ENCODE data around the gene RPTOR. TPM values are rescaled to one million over a fixed set of nuclear protein-coding genes. Genes with fewer than 3 reads are reported as not detected.

RPTOR gene
- polyA plus RNA-seq, 2 donors: 7.1 to 10.5 TPM

GRCh38 chr17:80745183-80745582 lies 200.5 kb downstream of the RPTOR start:
- Histone ChIP-seq H3K27ac (ENCODE audit: low read depth in 2 of 2, low read length in 1 of 2) (no peak overlapping the region), H3K36me3 (ENCODE audit: control insufficient read depth in 2 of 2, insufficient read depth in 2 of 2, low read length in 1 of 2) (peaks cover 0 to under 1% of the 10 kb centered on the region in 2 donors), H3K27me3 (ENCODE audit: control insufficient read depth in 1 of 2, insufficient read depth in 2 of 2, low read length in 2 of 2) (no peaks in the 10 kb centered on the region), H3K4me1 (ENCODE audit: control insufficient read depth in 2 of 2, insufficient read depth in 2 of 2, low read length in 1 of 2) (no peaks in the 10 kb centered on the region), H3K4me3 (ENCODE audit: low read depth in 1 of 2, low read length in 2 of 2) (no peak overlapping the region), H3K9me3 (ENCODE audit: control insufficient read depth in 2 of 2, insufficient read depth in 1 of 2, low read depth in 1 of 2, low read length in 1 of 2) (no peaks in the 10 kb centered on the region)
- WGBS, 2 donors: 86 to 92% methylated on average over 4 of the region's 4 CpGs

GRCh38 chr17:80746262-80746935 lies 201.8 kb downstream of the RPTOR start:
- no peaks in the 10 kb centered on the region for H3K4me1 ChIP-seq (ENCODE audit: control insufficient read depth in 2 of 2, insufficient read depth in 2 of 2, low read length in 1 of 2)
- WGBS, 2 donors: 84 to 89% methylated on average over 18 to 21 of the region's 23 CpGs
- no peak overlapping the region for H3K27ac ChIP-seq (ENCODE audit: low read depth in 2 of 2, low read length in 1 of 2)
- H3K27me3 ChIP-seq (ENCODE audit: control insufficient read depth in 1 of 2, insufficient read depth in 2 of 2, low read length in 2 of 2): no peaks in the 10 kb centered on the region
- peaks cover 0 to 2% of the 10 kb centered on the region in 2 donors for H3K36me3 ChIP-seq (ENCODE audit: control insufficient read depth in 2 of 2, insufficient read depth in 2 of 2, low read length in 1 of 2)
- H3K9me3 ChIP-seq (ENCODE audit: control insufficient read depth in 2 of 2, insufficient read depth in 1 of 2, low read depth in 1 of 2, low read length in 1 of 2): no peaks in the 10 kb centered on the region
- no peak overlapping the region for H3K4me3 ChIP-seq (ENCODE audit: low read depth in 1 of 2, low read length in 2 of 2)

DNA sequence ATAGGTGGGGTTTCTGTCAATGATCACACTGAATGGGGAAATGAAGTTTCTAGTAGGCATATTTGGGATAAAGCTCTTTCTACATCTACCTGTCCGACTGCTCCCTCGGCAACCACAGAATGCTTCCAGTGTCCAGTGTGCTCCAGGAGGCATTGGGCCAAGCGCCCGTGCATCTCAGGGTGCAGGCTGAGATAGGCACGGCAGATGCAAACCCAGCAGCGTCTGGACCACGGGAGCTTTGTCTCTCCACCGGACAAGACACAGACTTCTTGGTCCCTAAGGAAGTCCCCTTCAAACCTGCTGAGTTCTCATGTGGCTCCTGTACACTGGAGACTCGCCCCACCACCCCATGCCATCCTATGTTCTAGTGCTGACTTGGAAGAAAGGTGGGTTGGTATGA lies 202.8 kb downstream of the RPTOR start:
- Histone ChIP-seq H3K9me3 (ENCODE audit: control insufficient read depth in 2 of 2, insufficient read depth in 1 of 2, low read depth in 1 of 2, low read length in 1 of 2) (no peaks in the 10 kb centered on the region), H3K27me3 (ENCODE audit: control insufficient read depth in 1 of 2, insufficient read depth in 2 of 2, low read length in 2 of 2) (no peaks in the 10 kb centered on the region), H3K36me3 (ENCODE audit: control insufficient read depth in 2 of 2, insufficient read depth in 2 of 2, low read length in 1 of 2) (peaks cover 0 to 2% of the 10 kb centered on the region in 2 donors), H3K27ac (ENCODE audit: low read depth in 2 of 2, low read length in 1 of 2) (no peak overlapping the region), H3K4me1 (ENCODE audit: control insufficient read depth in 2 of 2, insufficient read depth in 2 of 2, low read length in 1 of 2) (no peaks in the 10 kb centered on the region), H3K4me3 (ENCODE audit: low read depth in 1 of 2, low read length in 2 of 2) (no peak overlapping the region)
- WGBS, 2 donors: 93 to 94% methylated on average over 9 of the region's 9 CpGs

DNA sequence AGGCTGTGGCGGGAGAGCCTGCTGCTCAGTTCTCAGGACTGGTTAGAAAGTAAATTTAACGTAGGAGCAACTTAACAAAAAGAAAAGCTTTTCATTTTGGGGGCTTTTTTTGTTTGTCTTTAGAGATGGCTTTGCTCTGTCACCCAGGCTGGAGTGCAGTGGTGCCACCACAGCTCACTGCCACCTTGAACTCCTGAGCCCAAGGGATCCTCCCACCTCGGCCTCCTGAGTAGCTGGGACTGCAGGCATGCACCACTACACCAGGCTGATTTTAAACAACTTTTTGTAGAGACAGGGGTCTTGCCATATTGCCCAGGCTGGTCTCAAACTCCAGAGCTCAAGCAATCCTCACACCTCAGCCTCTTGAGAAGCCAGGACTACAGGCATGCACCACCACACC lies 205.0 kb downstream of the RPTOR start:
- WGBS, 2 donors: 96 to 97% methylated on average over 3 of the region's 3 CpGs
- Histone ChIP-seq H3K4me1 (ENCODE audit: control insufficient read depth in 2 of 2, insufficient read depth in 2 of 2, low read length in 1 of 2) (no peaks in the 10 kb centered on the region), H3K27ac (ENCODE audit: low read depth in 2 of 2, low read length in 1 of 2) (no peak overlapping the region), H3K27me3 (ENCODE audit: control insufficient read depth in 1 of 2, insufficient read depth in 2 of 2, low read length in 2 of 2) (no peaks in the 10 kb centered on the region), H3K4me3 (ENCODE audit: low read depth in 1 of 2, low read length in 2 of 2) (no peak overlapping the region), H3K9me3 (ENCODE audit: control insufficient read depth in 2 of 2, insufficient read depth in 1 of 2, low read depth in 1 of 2, low read length in 1 of 2) (no peaks in the 10 kb centered on the region), H3K36me3 (ENCODE audit: control insufficient read depth in 2 of 2, insufficient read depth in 2 of 2, low read length in 1 of 2) (peaks cover 2 to 7% of the 10 kb centered on the region in 2 donors)

- Histone ChIP-seq H3K9me3 (ENCODE audit: control insufficient read depth in 2 of 2, insufficient read depth in 1 of 2, low read depth in 1 of 2, low read length in 1 of 2) (no peaks in the 10 kb centered on the region), H3K27me3 (ENCODE audit: control insufficient read depth in 1 of 2, insufficient read depth in 2 of 2, low read length in 2 of 2) (no peaks in the 10 kb centered on the region), H3K4me3 (ENCODE audit: low read depth in 1 of 2, low read length in 2 of 2) (no peak overlapping the region), H3K4me1 (ENCODE audit: control insufficient read depth in 2 of 2, insufficient read depth in 2 of 2, low read length in 1 of 2) (no peaks in the 10 kb centered on the region), H3K36me3 (ENCODE audit: control insufficient read depth in 2 of 2, insufficient read depth in 2 of 2, low read length in 1 of 2) (peaks cover 6 to 11% of the 10 kb centered on the region in 2 donors), H3K27ac (ENCODE audit: low read depth in 2 of 2, low read length in 1 of 2) (peak overlapping the region in 1 of 2 donors; percentile 29)
- WGBS, 2 donors: 76 to 77% methylated on average over 14 of the region's 14 CpGs
These were observed 205.6 kb downstream of the RPTOR start for GRCh38 chr17:80750263-80750662.

GRCh38 chr17:80751070-80751945 lies 206.7 kb downstream of the RPTOR start:
- Histone ChIP-seq H3K9me3 (ENCODE audit: control insufficient read depth in 2 of 2, insufficient read depth in 1 of 2, low read depth in 1 of 2, low read length in 1 of 2) (no peaks in the 10 kb centered on the region), H3K4me1 (ENCODE audit: control insufficient read depth in 2 of 2, insufficient read depth in 2 of 2, low read length in 1 of 2) (no peaks in the 10 kb centered on the region), H3K27me3 (ENCODE audit: control insufficient read depth in 1 of 2, insufficient read depth in 2 of 2, low read length in 2 of 2) (no peaks in the 10 kb centered on the region), H3K36me3 (ENCODE audit: control insufficient read depth in 2 of 2, insufficient read depth in 2 of 2, low read length in 1 of 2) (peaks cover 6 to 11% of the 10 kb centered on the region in 2 donors), H3K4me3 (ENCODE audit: low read depth in 1 of 2, low read length in 2 of 2) (no peak overlapping the region), H3K27ac (ENCODE audit: low read depth in 2 of 2, low read length in 1 of 2) (peak overlapping the region in 1 of 2 donors; percentile 58)
- WGBS, 2 donors: 83 to 88% methylated on average over 30 of the region's 30 CpGs

GRCh38 chr17:80751946-80752581 lies 207.4 kb downstream of the RPTOR start:
- Histone ChIP-seq H3K9me3 (ENCODE audit: control insufficient read depth in 2 of 2, insufficient read depth in 1 of 2, low read depth in 1 of 2, low read length in 1 of 2) (no peaks in the 10 kb centered on the region), H3K4me3 (ENCODE audit: low read depth in 1 of 2, low read length in 2 of 2) (no peak overlapping the region), H3K27ac (ENCODE audit: low read depth in 2 of 2, low read length in 1 of 2) (no peak overlapping the region), H3K4me1 (ENCODE audit: control insufficient read depth in 2 of 2, insufficient read depth in 2 of 2, low read length in 1 of 2) (no peaks in the 10 kb centered on the region), H3K36me3 (ENCODE audit: control insufficient read depth in 2 of 2, insufficient read depth in 2 of 2, low read length in 1 of 2) (peaks cover 6 to 11% of the 10 kb centered on the region in 2 donors), H3K27me3 (ENCODE audit: control insufficient read depth in 1 of 2, insufficient read depth in 2 of 2, low read length in 2 of 2) (no peaks in the 10 kb centered on the region)
- WGBS, 2 donors: 78 to 81% methylated on average over 6 of the region's 6 CpGs

GRCh38 chr17:80753685-80754345 lies 209.2 kb downstream of the RPTOR start:
- no peaks in the 10 kb centered on the region for H3K9me3 ChIP-seq (ENCODE audit: control insufficient read depth in 2 of 2, insufficient read depth in 1 of 2, low read depth in 1 of 2, low read length in 1 of 2)
- no peaks in the 10 kb centered on the region for H3K27me3 ChIP-seq (ENCODE audit: control insufficient read depth in 1 of 2, insufficient read depth in 2 of 2, low read length in 2 of 2)
- no peak overlapping the region for H3K4me3 ChIP-seq (ENCODE audit: low read depth in 1 of 2, low read length in 2 of 2)
- H3K36me3 ChIP-seq (ENCODE audit: control insufficient read depth in 2 of 2, insufficient read depth in 2 of 2, low read length in 1 of 2): peaks cover 6 to 14% of the 10 kb centered on the region in 2 donors
- no peaks in the 10 kb centered on the region for H3K4me1 ChIP-seq (ENCODE audit: control insufficient read depth in 2 of 2, insufficient read depth in 2 of 2, low read length in 1 of 2)
- H3K27ac ChIP-seq (ENCODE audit: low read depth in 2 of 2, low read length in 1 of 2): no peak overlapping the region
- 90% methylated on average over 17 of the region's 17 CpGs for WGBS, 2 donors

DNA sequence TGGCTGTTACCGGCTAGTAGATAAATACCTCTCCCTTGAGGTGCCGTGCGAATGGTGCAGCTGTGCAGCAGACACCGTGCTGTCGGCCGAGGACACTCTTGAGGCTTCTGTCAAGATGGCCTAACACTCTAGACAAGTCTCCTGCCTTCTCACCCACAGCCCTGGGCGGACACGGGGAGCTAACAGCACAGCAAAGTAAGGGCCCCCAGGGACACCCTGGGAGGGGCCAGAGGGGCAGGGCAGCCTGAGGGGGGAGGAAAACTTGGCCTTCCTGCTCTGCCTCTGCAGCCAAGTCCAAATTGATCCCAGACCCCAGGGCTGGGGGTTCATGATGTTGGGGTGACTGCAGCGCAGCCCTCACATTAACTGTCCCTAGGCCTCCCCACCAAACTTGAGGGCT lies 210.2 kb downstream of the RPTOR start:
- Histone ChIP-seq H3K4me1 (ENCODE audit: control insufficient read depth in 2 of 2, insufficient read depth in 2 of 2, low read length in 1 of 2) (no peaks in the 10 kb centered on the region), H3K9me3 (ENCODE audit: control insufficient read depth in 2 of 2, insufficient read depth in 1 of 2, low read depth in 1 of 2, low read length in 1 of 2) (no peaks in the 10 kb centered on the region), H3K27ac (ENCODE audit: low read depth in 2 of 2, low read length in 1 of 2) (no peak overlapping the region), H3K27me3 (ENCODE audit: control insufficient read depth in 1 of 2, insufficient read depth in 2 of 2, low read length in 2 of 2) (no peaks in the 10 kb centered on the region), H3K36me3 (ENCODE audit: control insufficient read depth in 2 of 2, insufficient read depth in 2 of 2, low read length in 1 of 2) (peaks cover 6 to 14% of the 10 kb centered on the region in 2 donors), H3K4me3 (ENCODE audit: low read depth in 1 of 2, low read length in 2 of 2) (no peak overlapping the region)
- WGBS, 2 donors: 92 to 94% methylated on average over 9 of the region's 9 CpGs
